Right cardiac atrium (tissue), 5 donors: ENCODE data around the gene SLC25A15. TPM values are rescaled to one million over a fixed set of nuclear protein-coding genes. Genes with fewer than 3 reads are reported as not detected.
"Not testable (repeated sequence)": the region's sequence is repeated elsewhere in the genome, so short reads cannot be mapped to it uniquely, and the experiment has no call there.

Experiments used
- ATAC-seq, 2 donors: fragments of 200-7000 bp; cut with Tn5 transposase; one replicate each; pipeline versions ENCODE4 v1.8.0 to v1.9.1; 2020; ENCODE audit warnings: moderate library complexity in 2 of 2, mild to moderate bottlenecking in 1 of 2
- DNase-seq, 3 donors: peaks; one replicate each; pipeline ENCODE4 v3.0.0-alpha.2; 2020
- H3K27ac ChIP-seq: one replicate; pipeline ENCODE4 v1.5.1; 2013; ENCODE audit warnings: mild to moderate bottlenecking, low read length, control low read depth, moderate library complexity
- H3K27me3 ChIP-seq: one replicate; pipeline ENCODE4 v1.6.1; 2013; ENCODE audit not compliant: control insufficient read depth, insufficient read depth
- H3K4me1 ChIP-seq: one replicate; pipeline ENCODE4 v1.6.1; 2013; ENCODE audit warnings: low read length; ENCODE audit not compliant: control insufficient read depth, insufficient read depth
- H3K4me3 ChIP-seq: one replicate; pipeline ENCODE4 v1.5.1; 2013; ENCODE audit warnings: low read length, control low read depth
- H3K9me3 ChIP-seq: one replicate; pipeline ENCODE4 v1.6.1; 2013; ENCODE audit warnings: low read length; ENCODE audit not compliant: control insufficient read depth
- WGBS: extraction: QIAGEN DNeasy Blood & Tissue Kit; methylation state at CpG from one replicate; pipeline ENCODE4 v1.1.7; 2013; 5-methylcytosine and 5-hydroxymethylcytosine counted together
- intact Hi-C, 4 donors: fragments of 100-400 bp; cut with DNase I; formaldehyde crosslinking; loops; one replicate each; pipeline versions ENCODE4 v1.11.0 to v1.14.0; 2022 to 2023
- polyA plus RNA-seq: library from polyadenylated mRNA; stranded (reverse); fragments of 200-250 nt; gene quantifications from one replicate; pipeline ENCODE4 v1.2.3, GENCODE V29; 2013
- total RNA-seq, 4 donors: library from RNA; stranded (reverse); fragmentation: NEBNext Ultra II Directional; extraction: Animal tissue kit (Norgen Biotek cat#: 25700); gene quantifications; one replicate each; pipeline ENCODE4 v1.2.1, GENCODE V29; 2021
- donor health status: healthy with polysubstance abuse.
- donor health status: DM: no; HTN: yes; CAD: no.
- donor health status: DM: no; HTN: no; CAD: no.
- donor health status: DM: no; HTN: yes; CAD: no; lungs with severe emphysema.
- donor health status: DM: yes; HTN: yes; CAD: no.

The SLC25A15 gene
- total and polyA plus RNA-seq, 5 donors: 1.9 to 5.7 (median 4.3) TPM

DNA sequence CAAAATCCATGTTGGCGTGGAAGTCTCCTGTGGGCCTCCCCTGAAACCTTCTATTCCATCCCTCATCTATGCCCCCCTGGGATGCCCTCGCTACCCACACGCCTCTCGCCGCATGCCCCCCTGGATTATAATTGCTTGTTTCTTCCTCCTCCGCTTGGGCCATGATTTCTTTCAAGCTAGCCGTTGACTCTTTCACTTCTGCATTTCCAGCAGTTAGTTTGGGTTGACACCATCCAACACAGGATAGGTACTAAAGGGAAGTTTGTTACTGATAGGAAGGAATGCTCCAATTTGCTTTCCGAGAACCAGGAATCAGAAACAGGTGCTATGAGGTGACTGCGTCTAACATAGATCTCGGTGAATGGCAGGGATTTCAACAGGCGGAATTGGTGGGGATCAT lies 7.7 kb upstream of the SLC25A15 start:
- Histone ChIP-seq H3K27ac (no peak overlapping the region), H3K27me3 (no peaks in the 10 kb centered on the region), H3K4me3 (no peak overlapping the region), H3K4me1 (no peaks in the 10 kb centered on the region), H3K9me3 (no peaks in the 10 kb centered on the region)
- intact Hi-C loops: no loop called here
- DNase-seq (no peak), ATAC-seq (no peak)
- WGBS: 89% methylated on average over 11 of the region's 11 CpGs

DNA sequence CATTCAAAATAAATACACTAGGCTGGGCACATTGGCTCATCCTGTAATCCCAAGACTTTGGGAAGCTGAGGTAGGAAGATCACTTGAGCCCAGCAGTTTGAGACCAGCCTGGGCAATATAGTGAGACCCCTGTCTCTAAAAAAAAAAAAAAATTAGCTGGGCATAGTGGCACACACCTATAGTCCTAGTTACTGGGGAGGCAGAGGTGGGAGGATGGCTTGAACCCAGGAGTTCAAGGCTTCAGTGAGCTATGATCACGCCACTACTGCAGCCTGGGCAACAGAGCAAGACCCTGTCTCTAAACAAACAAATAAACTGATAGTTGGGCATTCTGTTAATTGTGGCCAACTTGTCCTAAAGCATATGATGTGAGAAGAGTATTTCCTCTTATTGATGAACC lies 6.4 kb upstream of the SLC25A15 start:
- H3K27ac ChIP-seq, H3K4me1 ChIP-seq, H3K27me3 ChIP-seq, DNase-seq, intact Hi-C loops, H3K4me3 ChIP-seq, H3K9me3 ChIP-seq, ATAC-seq: not testable (repeated sequence)
- WGBS: 98% methylated on average over 1 of the region's 1 CpG

DNA sequence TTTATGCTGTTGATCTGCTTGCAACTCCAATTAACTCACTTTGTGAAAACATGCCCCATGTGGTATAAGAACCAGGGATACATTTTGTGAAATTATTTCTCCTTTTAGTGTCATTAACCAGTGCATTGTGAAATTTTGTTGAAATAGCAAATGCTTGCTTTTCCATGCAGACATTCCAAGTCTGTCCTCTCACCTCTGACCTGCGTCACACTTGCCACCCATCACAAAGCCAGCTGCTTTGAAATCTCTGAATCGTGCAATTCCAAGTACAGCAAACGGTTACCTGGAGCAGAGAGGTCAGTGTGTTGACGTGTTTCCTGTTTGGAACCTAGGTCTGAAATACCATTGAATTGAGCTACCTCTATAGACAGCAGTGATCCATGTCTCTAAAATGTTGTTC lies 4.9 kb upstream of the SLC25A15 start:
- Histone ChIP-seq H3K27me3 (no peaks in the 10 kb centered on the region), H3K4me3 (no peak overlapping the region), H3K9me3 (no peaks in the 10 kb centered on the region), H3K27ac (no peak overlapping the region), H3K4me1 (peaks cover 2% of the 10 kb centered on the region)
- WGBS: 75% methylated on average over 4 of the region's 4 CpGs
- no peak for ATAC-seq
- intact Hi-C loops: no loop called here
- no peak for DNase-seq

DNA sequence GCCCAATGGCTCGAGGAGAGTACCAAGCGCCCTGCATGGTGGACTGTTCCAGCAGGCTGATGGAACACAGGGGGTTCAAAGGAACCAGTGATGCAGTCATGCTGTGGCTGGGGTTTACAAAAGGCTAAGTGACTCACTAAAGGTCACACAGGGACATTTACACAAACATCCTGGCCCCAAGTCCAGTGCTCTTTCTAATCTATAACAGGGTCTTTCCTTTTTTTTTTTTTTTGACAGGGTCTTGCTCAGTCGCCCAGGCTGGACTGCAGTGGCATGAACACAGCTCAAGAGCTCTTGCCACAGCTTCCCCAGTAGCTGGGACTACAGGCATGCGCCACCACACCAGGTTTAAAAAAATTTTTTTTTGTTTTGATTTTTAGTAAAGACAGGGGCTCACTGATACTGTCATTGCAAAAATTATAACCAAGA lies 2.8 kb upstream of the SLC25A15 start:
- ATAC-seq (no peak), DNase-seq (no peak)
- H3K9me3 ChIP-seq: no peaks in the 10 kb centered on the region
- 86% methylated on average over 4 of the region's 4 CpGs for WGBS
- H3K4me3 ChIP-seq: no peak overlapping the region
- intact Hi-C loops: no loop called here
- H3K27me3 ChIP-seq: no peaks in the 10 kb centered on the region
- H3K4me1 ChIP-seq: peaks cover 2% of the 10 kb centered on the region
- H3K27ac ChIP-seq: no peak overlapping the region

DNA sequence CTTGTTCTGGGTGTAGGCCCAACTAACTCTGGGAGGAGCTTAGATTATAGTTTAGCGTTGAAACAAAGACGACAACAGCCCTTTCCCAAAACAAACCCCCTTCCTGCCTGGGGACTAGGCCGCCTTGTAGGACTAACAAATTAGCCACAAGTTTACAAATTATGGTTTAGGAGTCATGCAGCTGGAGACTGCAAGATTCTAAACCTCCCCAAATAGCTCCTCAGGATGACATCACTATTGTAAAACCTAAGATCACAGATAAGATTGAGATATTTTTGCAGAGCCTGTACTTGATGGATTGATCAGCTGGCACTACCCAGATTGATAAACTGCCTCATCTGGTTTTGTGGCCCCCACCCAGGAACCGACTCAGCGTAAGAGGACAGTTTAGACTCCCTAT lies 2.3 kb upstream of the SLC25A15 start:
- 67% methylated on average over 5 of the region's 5 CpGs for WGBS
- DNase-seq (no peak), ATAC-seq (no peak)
- Histone ChIP-seq H3K27ac (no peak overlapping the region), H3K4me1 (peaks cover 2% of the 10 kb centered on the region), H3K4me3 (no peak overlapping the region), H3K27me3 (no peaks in the 10 kb centered on the region), H3K9me3 (no peaks in the 10 kb centered on the region)
- intact Hi-C loops: no loop called here

DNA sequence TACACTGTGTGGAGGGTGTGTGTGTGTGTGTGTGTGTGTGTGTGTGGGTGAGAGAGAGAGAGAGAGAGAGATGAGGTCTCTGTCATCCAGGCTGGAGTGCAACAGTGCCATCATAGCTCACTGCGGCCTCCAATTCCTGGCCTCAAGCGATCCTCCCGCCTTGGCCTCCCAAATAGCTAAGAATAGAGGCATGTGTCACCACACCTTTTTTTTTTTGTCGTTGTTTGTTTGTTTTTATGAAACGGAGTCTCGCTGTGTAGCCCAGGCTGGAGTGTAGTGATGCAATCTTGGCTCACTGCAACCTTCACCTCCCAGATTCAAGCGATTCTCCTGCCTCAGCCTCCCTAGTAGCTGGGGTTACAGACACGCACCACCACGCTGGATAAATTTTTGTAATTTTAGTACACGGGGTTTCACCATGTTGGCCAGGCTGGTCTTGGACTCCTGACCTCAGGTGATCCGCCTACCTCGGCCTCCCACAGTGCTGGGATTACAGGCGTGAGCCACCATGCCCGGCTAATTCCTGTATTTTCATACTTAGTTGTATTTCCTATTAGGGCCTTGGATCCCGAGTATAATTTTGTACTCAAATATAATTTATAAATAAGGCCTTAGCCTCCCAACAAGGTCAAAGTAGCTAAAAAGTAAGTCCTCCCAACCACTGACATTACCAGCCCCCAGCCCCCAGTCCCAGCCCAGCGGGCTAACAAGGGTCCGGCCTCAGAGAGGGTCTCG lies 704 bp upstream of the SLC25A15 start:
- WGBS: 62% methylated on average over 18 of the region's 18 CpGs
- ATAC-seq, DNase-seq, intact Hi-C loops, H3K27me3 ChIP-seq, H3K9me3 ChIP-seq, H3K4me1 ChIP-seq: not testable (repeated sequence)
- Histone ChIP-seq H3K4me3 (peak overlapping the region; percentile 66), H3K27ac (peak overlapping the region; percentile 74)

DNA sequence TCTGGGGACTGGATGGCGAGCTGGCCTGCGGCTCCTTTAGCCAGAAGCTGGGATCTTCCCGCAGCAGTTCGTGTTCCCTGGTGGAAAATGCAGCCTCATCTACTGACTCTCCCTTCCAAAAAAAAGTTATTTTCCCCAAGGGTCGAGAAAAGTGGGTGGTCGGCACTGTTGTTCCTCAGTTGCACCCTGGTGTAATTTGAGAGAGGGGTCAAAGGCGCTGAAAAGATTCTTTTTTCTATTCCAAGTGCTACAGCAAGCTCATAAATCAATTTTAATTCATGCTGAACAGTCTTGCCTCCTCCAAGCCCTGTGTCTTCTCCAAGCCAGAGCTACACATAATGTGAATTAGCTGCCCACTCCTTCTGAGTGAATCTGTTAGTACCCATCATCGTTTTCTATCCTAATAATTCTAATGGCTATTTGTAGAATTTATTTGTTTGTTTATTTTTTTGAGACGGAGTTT lies 774 bp downstream of the SLC25A15 start:
- H3K9me3 ChIP-seq: no peaks in the 10 kb centered on the region
- H3K27ac ChIP-seq: peak overlapping the region; percentile 74
- intact Hi-C loops: loop anchor here in 1 of 4 donors (10.0 kb wide), 1 partner anchor 275 kb away; the partner anchor contains the start of gene WBP4
- 25% methylated on average over 9 of the region's 9 CpGs for WGBS
- H3K4me3 ChIP-seq: peak overlapping the region; percentile 66
- ATAC-seq (no peak), DNase-seq (no peak)
- no peaks in the 10 kb centered on the region for H3K27me3 ChIP-seq
- peaks cover 2% of the 10 kb centered on the region for H3K4me1 ChIP-seq

DNA sequence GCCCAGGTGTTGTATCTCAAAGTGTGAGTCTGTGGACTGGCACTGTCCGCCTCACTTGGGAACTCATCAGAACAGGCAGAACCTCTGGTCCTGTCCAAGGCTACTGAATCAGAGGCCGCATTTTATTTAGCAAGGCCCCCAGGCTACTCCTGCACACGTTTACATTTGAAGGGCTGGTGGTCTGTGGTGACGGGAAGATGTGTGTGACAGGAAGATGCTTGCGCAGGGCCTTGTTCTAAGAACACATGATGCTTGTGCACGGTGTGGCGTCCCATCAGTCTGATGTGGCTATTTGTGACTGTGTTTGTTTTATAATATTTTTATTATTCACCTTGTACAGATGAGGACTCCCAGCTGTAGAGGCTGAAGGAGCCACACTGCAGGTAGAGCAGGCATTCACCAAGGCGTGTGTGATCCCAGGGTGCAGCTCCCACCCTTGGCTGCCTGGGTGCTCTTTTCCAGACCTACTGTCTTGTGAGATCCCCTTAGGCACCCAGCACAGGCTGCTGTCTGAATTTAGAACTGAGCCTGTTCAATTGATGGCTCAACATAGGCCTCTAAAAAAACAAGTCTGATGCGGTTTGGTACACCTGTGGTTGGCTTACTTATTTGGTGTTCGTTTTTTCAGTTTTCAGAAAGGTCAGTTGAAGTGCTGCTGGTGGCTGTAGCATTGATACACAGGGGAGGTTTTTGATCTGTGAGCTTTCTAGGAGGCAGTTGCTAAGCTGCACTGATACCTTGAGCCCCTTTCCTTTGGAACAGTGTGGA lies 3.1 kb downstream of the SLC25A15 start:
- no peak overlapping the region for H3K4me3 ChIP-seq
- no peak overlapping the region for H3K27ac ChIP-seq
- WGBS: 91% methylated on average over 10 of the region's 10 CpGs
- ATAC-seq: no peak
- H3K4me1 ChIP-seq: no peaks in the 10 kb centered on the region
- DNase-seq: no peak
- no peaks in the 10 kb centered on the region for H3K27me3 ChIP-seq
- intact Hi-C loops: loop anchor here in 1 of 4 donors (10.0 kb wide), 1 partner anchor 272 kb away; the partner anchor contains the start of gene WBP4
- H3K9me3 ChIP-seq: no peaks in the 10 kb centered on the region

DNA sequence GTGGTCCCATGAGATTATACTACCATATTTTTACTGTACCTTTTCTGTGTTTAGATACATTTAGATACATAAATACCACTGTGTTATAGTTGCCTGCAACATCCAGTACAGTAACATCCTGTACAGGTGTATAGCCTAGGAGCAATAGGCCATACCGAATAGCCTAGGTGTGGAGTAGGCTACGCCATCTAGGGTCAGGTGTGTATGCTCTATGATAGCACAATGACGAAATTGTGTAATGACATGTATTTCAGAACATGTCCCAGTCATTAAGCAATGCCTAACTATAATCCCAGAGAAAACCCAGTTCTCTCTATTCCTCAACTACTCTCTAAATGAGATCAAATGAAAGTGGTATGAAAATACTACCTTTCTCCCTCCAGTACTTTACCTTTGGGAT lies 3.9 kb downstream of the SLC25A15 start:
- intact Hi-C loops: loop anchor here in 1 of 4 donors (10.0 kb wide), 1 partner anchor 271 kb away; the partner anchor contains the start of gene WBP4
- Histone ChIP-seq H3K4me3 (no peak overlapping the region), H3K9me3 (no peaks in the 10 kb centered on the region), H3K27me3 (no peaks in the 10 kb centered on the region), H3K4me1 (no peaks in the 10 kb centered on the region), H3K27ac (no peak overlapping the region)
- WGBS: 95% methylated on average over 3 of the region's 3 CpGs
- ATAC-seq (no peak), DNase-seq (no peak)

DNA sequence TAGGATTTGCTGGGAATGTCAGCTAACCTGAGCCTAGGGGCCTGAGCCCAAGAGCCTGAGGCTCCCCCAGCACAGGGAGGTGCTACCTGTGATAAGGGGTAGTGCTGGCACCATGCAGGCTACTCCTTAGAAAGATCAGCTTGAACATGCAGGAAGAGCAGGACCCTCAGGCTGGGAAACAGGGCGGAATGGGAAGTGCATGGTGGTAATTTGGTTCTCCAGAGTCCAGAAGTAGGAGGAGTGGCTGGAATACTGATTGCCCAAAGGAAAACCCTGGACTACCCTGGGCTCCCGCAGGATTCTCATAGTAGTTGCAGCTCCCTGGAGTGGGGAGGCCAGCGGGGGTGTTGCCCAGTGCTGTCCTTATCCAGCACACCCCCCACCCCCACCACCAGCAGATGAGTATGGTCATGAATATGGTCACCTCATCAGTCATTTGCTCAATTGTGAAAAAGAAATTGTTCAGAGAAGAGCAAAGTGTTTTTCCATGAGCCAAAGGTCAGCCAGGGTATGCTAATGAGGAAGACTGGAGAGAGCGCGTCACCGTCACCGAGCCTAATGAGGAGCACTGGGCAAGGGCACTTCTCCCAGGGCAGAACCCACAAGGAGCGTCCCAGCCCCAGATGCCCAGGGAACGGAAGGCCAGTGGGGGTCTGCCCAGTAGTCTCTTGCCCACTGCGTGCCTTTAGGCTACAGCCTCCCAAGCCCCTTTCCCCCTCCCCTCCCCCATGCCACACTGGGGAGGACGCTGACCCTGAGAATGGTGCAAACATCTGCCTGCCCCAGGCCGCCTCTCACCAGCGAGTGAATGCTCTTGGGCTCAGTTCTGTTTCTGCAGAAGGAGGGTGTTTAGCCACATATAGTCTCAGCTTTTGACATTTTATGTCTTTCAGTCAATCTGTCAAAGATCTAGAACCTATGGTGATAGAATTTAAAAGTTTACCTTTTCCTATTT lies 5.3 kb downstream of the SLC25A15 start:
- no peaks in the 10 kb centered on the region for H3K27me3 ChIP-seq
- WGBS: 94% methylated on average over 13 of the region's 13 CpGs
- no peaks in the 10 kb centered on the region for H3K4me1 ChIP-seq
- DNase-seq (no peak), ATAC-seq (no peak)
- no peak overlapping the region for H3K4me3 ChIP-seq
- intact Hi-C loops: loop anchor here in 1 of 4 donors (10.0 kb wide), 1 partner anchor 270 kb away; the partner anchor contains the start of gene WBP4
- no peak overlapping the region for H3K27ac ChIP-seq
- no peaks in the 10 kb centered on the region for H3K9me3 ChIP-seq
